ENCODE results near the gene CHST11. TPM values are rescaled to one million over a fixed set of nuclear protein-coding genes. Genes with fewer than 3 reads are reported as not detected.

CHST11 gene
- total RNA-seq, 1 donor from 2014 or later, result 46.2 TPM

DNA sequence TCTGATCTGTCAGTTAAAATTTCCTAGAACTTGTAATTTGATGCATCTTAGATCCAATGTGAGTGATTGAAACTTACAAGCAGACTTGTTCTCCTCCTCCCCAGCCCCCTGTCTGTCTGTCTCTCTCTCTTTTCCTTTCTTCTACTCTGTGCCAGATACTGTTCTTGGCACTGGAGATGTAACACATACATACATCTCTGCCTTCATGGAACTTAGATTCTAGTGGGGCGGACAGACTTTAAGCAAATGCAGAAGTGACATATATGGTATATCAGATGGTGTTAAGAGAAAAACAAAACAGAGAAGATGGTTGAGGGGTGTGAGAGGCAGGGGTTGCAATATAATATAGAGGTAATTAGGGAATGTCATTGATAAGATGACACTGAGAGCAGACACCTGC lies 6.6 kb downstream of the CHST11 start:
- Histone ChIP-seq H3K27ac (peak overlapping the region; percentile 64), H3K36me3 (no peaks in the 10 kb centered on the region), H3K9me3 (no peaks in the 10 kb centered on the region), H3K27me3 (ENCODE audit: low read depth) (no peaks in the 10 kb centered on the region), H3K4me1 (peaks cover 88% of the 10 kb centered on the region), H3K4me3 (no peak overlapping the region)
- intact Hi-C loops (cut with DNase I), result no loop called here
- TF ChIP-seq, protein P1, sequence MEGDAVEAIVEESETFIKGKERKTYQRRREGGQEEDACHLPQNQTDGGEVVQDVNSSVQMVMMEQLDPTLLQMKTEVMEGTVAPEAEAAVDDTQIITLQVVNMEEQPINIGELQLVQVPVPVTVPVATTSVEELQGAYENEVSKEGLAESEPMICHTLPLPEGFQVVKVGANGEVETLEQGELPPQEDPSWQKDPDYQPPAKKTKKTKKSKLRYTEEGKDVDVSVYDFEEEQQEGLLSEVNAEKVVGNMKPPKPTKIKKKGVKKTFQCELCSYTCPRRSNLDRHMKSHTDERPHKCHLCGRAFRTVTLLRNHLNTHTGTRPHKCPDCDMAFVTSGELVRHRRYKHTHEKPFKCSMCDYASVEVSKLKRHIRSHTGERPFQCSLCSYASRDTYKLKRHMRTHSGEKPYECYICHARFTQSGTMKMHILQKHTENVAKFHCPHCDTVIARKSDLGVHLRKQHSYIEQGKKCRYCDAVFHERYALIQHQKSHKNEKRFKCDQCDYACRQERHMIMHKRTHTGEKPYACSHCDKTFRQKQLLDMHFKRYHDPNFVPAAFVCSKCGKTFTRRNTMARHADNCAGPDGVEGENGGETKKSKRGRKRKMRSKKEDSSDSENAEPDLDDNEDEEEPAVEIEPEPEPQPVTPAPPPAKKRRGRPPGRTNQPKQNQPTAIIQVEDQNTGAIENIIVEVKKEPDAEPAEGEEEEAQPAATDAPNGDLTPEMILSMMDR (IDR thresholded peaks at IDR 0.05), result no peak
- DNase-seq (no peak), ATAC-seq (no peak)

DNA sequence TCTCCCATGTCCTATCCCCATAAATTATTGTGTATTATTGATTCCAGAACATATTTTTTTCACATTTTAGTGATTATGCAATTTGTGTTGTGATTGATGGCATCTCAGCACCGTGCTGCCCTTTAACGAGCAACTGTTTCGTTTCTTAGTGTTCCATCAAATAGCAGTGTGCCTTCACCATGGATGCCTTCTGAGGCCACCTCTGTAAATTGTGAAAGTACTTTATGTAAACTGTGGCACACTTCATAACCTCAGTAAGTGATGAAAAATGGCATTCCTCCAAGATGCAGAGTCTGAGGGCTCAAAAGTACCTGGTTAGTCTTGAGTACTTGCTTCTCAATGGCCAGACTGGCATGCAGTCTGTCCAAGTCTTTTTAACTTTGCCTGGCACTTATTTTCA lies 8.2 kb downstream of the CHST11 start:
- DNase-seq, result no peak
- intact Hi-C loops (cut with DNase I), result no loop called here
- TF ChIP-seq, protein P1 (IDR thresholded peaks at IDR 0.05), result no peak

DNA sequence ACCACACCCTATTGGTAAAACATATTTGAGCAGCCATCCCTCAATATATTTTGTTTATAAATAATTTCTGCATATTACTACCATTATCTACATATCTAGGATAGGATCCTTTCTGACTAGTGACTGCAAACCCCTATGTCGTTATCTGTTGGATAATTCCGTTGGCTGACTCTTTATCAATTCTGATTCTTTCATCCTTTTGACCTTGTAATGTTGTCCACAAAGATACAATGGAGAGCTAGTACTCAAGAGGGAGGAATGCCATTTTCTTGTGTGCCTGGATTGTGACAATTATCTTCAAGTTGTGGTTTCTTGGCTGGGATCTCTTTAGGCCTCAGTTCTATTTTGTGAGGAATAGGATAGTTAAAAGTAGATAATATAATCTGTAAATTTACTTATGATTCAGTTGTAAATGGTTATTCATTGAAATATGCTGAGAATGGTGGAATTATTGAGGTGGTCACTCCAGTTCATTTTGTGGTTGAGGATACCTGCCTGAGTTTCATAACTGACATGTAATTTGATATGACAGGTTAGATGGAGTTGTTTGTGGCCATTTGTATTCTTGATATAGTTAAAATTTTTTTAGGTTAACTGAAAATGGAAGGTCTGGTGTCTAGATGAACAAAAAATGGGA lies 10.1 kb downstream of the CHST11 start:
- ATAC-seq (no peak), DNase-seq (no peak)
- Histone ChIP-seq H3K4me3 (no peak overlapping the region), H3K27me3 (ENCODE audit: low read depth) (no peaks in the 10 kb centered on the region), H3K27ac (no peak overlapping the region), H3K36me3 (no peaks in the 10 kb centered on the region), H3K4me1 (peaks cover 61% of the 10 kb centered on the region), H3K9me3 (no peaks in the 10 kb centered on the region)
- TF ChIP-seq, protein P1 (IDR thresholded peaks at IDR 0.05), result no peak
- intact Hi-C loops (cut with DNase I), result no loop called here

More for the DNA sequence above, 8.2 kb downstream of the CHST11 start:
- Histone ChIP-seq H3K4me1 (peaks cover 77% of the 10 kb centered on the region), H3K27me3 (ENCODE audit: low read depth) (no peaks in the 10 kb centered on the region), H3K4me3 (no peak overlapping the region), H3K27ac (peak overlapping the region; percentile 46), H3K9me3 (no peaks in the 10 kb centered on the region), H3K36me3 (no peaks in the 10 kb centered on the region)
- ATAC-seq, result peak; percentile 84 to 92

DNA sequence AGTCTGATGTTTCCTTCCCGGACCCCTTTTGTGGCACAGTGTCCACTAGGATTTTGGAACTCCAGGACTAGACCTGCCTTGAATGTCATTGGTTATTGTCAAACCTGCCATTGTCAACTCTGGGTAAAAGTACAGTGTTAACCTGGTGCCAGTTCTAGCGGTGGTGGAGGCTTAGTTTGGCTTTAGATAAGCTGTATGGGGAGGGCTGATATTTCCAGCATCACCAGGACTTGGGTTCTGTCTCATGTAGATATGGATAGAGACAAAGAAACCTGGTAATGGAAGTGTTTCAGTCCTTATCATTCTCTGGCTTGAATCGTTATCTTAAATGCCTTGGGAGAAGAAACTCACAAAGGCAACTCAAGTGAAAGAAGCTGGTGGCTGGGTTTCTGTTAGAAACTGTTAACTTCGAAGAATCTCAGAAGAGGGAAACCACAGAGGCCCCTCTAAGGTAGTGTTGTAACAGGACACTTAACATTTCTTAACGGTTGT lies 10.6 kb downstream of the CHST11 start:
- H3K9me3 ChIP-seq, result no peaks in the 10 kb centered on the region
- no peaks in the 10 kb centered on the region for H3K27me3 ChIP-seq (ENCODE audit: low read depth)
- no peak overlapping the region for H3K27ac ChIP-seq
- no peak overlapping the region for H3K4me3 ChIP-seq
- no peaks in the 10 kb centered on the region for H3K36me3 ChIP-seq
- TF ChIP-seq, protein P1 (IDR thresholded peaks at IDR 0.05), result no peak
- no peak for DNase-seq
- intact Hi-C loops (cut with DNase I), result no loop called here
- no peak for ATAC-seq
- peaks cover 56% of the 10 kb centered on the region for H3K4me1 ChIP-seq

DNA sequence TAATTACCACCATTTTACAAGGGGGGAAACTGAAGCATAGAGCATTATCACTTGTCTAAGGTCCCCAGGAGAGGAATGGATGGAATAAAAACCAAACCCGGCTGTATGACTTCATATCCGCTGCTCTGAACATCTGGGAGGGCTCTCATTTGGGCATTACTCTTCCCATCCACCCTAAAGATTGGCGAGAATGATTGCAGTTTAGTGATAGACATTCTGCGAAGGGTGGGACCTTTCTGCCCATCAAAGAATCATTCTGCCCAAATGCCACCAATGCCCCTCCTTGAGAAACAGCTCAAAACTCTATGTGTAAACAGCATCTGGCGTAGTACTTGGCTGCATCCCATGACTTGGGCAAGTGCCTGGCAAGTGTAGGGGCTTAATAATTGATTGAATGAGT lies 11.6 kb downstream of the CHST11 start:
- DNase-seq, result no peak
- intact Hi-C loops (cut with DNase I), result no loop called here
- H3K4me1 ChIP-seq, result peaks cover 47% of the 10 kb centered on the region
- TF ChIP-seq, protein P1 (IDR thresholded peaks at IDR 0.05), result no peak
- no peaks in the 10 kb centered on the region for H3K36me3 ChIP-seq
- ATAC-seq, result no peak
- no peak overlapping the region for H3K27ac ChIP-seq
- H3K9me3 ChIP-seq, result no peaks in the 10 kb centered on the region
- no peaks in the 10 kb centered on the region for H3K27me3 ChIP-seq (ENCODE audit: low read depth)
- no peak overlapping the region for H3K4me3 ChIP-seq

Data from lower lobe of right lung (tissue), 2 donors.